IMR-90 (cell line): ENCODE results near the gene AIFM2. TPM values are rescaled to one million over a fixed set of nuclear protein-coding genes. Genes with fewer than 3 reads are reported as not detected.
"Not testable (repeated sequence)": the region's sequence is repeated elsewhere in the genome, so short reads cannot be mapped to it uniquely, and the experiment has no call there.

ENCODE experiments used
- ATAC-seq: fragments of 200-7000 bp; cut with Tn5 transposase; 2 replicates; pipeline ENCODE4 v1.9.1; 2020; ENCODE audit warnings: low read depth, mild to moderate bottlenecking, moderate library complexity
- BruUV-seq: library from RNA; stranded (reverse); fragments of 400-500 nt; replicated peaks from 2 replicates; lab custom pipeline; 2021; lab: Mats Ljungman, UMichigan
- CTCF ChIA-PET: fragments of 300-600 bp; formaldehyde crosslinking; extraction: SDS; loops from one replicate; lab custom pipeline; 2021; ENCODE audit warnings: antibody characterized with exemption; lab: Yijun Ruan, JAX
- POLR2A ChIA-PET: fragments of 300-600 bp; sonication (Branson Sonifier 250); formaldehyde crosslinking; loops from one replicate; lab custom pipeline; 2022; ENCODE audit warnings: antibody characterized with exemption; ENCODE audit not compliant: unreplicated experiment; lab: Charles Lee
- DNase-seq: peaks from one replicate; pipeline ENCODE4 v3.0.0; 2013
- H2AFZ ChIP-seq: replicated peaks from 2 replicates; pipeline ENCODE3; 2013; ENCODE audit warnings: low read length, mild to moderate bottlenecking; ENCODE audit not compliant: poor library complexity
- H2AK5ac ChIP-seq: 2 replicates; pipeline ENCODE4 v1.6.1; 2013; ENCODE audit warnings: low read depth, low read length, inconsistent platforms
- H2AK9ac ChIP-seq: replicated peaks from 2 replicates; pipeline ENCODE3; 2013; ENCODE audit warnings: mild to moderate bottlenecking, low read depth, low read length, moderate library complexity; ENCODE audit not compliant: poor library complexity
- H2BK120ac ChIP-seq: 2 replicates; pipeline ENCODE4 v1.6.1; 2013; ENCODE audit warnings: low read depth, low read length, inconsistent platforms
- H2BK15ac ChIP-seq: 3 replicates; pipeline ENCODE4 v1.6.1; 2013; ENCODE audit warnings: low read depth, low read length, inconsistent platforms
- H2BK20ac ChIP-seq: 2 replicates; pipeline ENCODE4 v1.6.1; 2013; ENCODE audit warnings: low read depth, mild to moderate bottlenecking, inconsistent platforms, low read length, moderate library complexity
- H2BK5ac ChIP-seq: 2 replicates; pipeline ENCODE4 v1.6.1; 2013; ENCODE audit warnings: mild to moderate bottlenecking, low read depth, low read length, inconsistent platforms; ENCODE audit not compliant: poor library complexity, severe bottlenecking
- H3K14ac ChIP-seq: replicated peaks from 2 replicates; pipeline ENCODE4 v1.6.1; 2013; ENCODE audit warnings: low read depth, low read length, inconsistent platforms
- H3K18ac ChIP-seq: 2 replicates; pipeline ENCODE4 v1.6.1; 2013; ENCODE audit warnings: low read depth, low read length, control low read depth
- H3K23ac ChIP-seq: 2 replicates; pipeline ENCODE4 v1.6.1; 2013; ENCODE audit warnings: low read depth, low read length, inconsistent platforms
- H3K27ac ChIP-seq: 2 replicates; pipeline ENCODE4 v1.5.1; 2013; ENCODE audit warnings: mild to moderate bottlenecking, control low read depth, low read length; ENCODE audit not compliant: insufficient read depth
- H3K27me3 ChIP-seq: 2 replicates; pipeline ENCODE4 v1.6.1; 2013; ENCODE audit warnings: low read length; ENCODE audit not compliant: control insufficient read depth, insufficient read depth
- H3K36me3 ChIP-seq: 2 replicates; pipeline ENCODE4 v1.6.1; 2013; ENCODE audit warnings: low read length, mixed read lengths; ENCODE audit not compliant: control insufficient read depth, insufficient read depth
- H3K4ac ChIP-seq: 2 replicates; pipeline ENCODE4 v1.6.1; 2013; ENCODE audit warnings: low read depth, low read length, inconsistent platforms
- H3K4me1 ChIP-seq: 2 replicates; pipeline ENCODE4 v1.6.1; 2013; ENCODE audit warnings: low read length, mixed read lengths; ENCODE audit not compliant: control insufficient read depth, insufficient read depth
- H3K4me2 ChIP-seq: 2 replicates; pipeline ENCODE4 v1.6.1; 2013; ENCODE audit warnings: low read depth, mild to moderate bottlenecking, control low read depth, low read length, moderate library complexity
- H3K4me3 ChIP-seq: 2 replicates; pipeline ENCODE4 v1.5.1; 2013; ENCODE audit warnings: low read depth, mild to moderate bottlenecking, control low read depth, low read length, moderate library complexity; ENCODE audit not compliant: insufficient read depth
- H3K56ac ChIP-seq: 2 replicates; pipeline ENCODE4 v1.6.1; 2013; ENCODE audit warnings: low read length, inconsistent platforms; ENCODE audit not compliant: insufficient read depth; ENCODE audit errors: extremely low read depth
- H3K79me1 ChIP-seq, 2 experiments: 2 replicates each; pipeline ENCODE4 v1.6.1; 2013; ENCODE audit warnings: low read length in 2 of 2, inconsistent platforms in 1 of 2, low read depth in 1 of 2
- H3K9ac ChIP-seq: 2 replicates; pipeline ENCODE4 v1.6.1; 2013; ENCODE audit warnings: low read depth, low read length, control low read depth
- H3K9me1 ChIP-seq: 2 replicates; pipeline ENCODE4 v1.6.1; 2013; ENCODE audit warnings: low read length, inconsistent platforms; ENCODE audit not compliant: insufficient read depth
- H3K9me3 ChIP-seq: 2 replicates; pipeline ENCODE4 v1.6.1; 2013; ENCODE audit warnings: low read length; ENCODE audit not compliant: control insufficient read depth, insufficient read depth
- H4K20me1 ChIP-seq: 2 replicates; pipeline ENCODE4 v1.6.1; 2013; ENCODE audit warnings: low read length, inconsistent platforms; ENCODE audit not compliant: insufficient read depth
- H4K5ac ChIP-seq: 2 replicates; pipeline ENCODE4 v1.6.1; 2013; ENCODE audit warnings: mild to moderate bottlenecking, low read depth, low read length, control low read depth
- H4K8ac ChIP-seq, 2 experiments: 2 replicates each; pipeline ENCODE4 v1.6.1; 2013; ENCODE audit warnings: low read depth in 2 of 2, low read length in 2 of 2, control low read depth in 1 of 2, inconsistent platforms in 1 of 2
- H4K91ac ChIP-seq: 2 replicates; pipeline ENCODE4 v1.6.1; 2013; ENCODE audit warnings: low read depth, low read length, inconsistent platforms; ENCODE audit not compliant: insufficient read depth
- WGBS, 2 experiments: methylation state at CpG; one replicate each; pipeline versions ENCODE4 v1.1.5 to v1.1.7; 2013; ENCODE audit warnings: missing lambda C conversion rate in 2 of 2; ENCODE audit not compliant: insufficient read length in 1 of 2; ENCODE audit errors: extremely low coverage in 2 of 2; 5-methylcytosine and 5-hydroxymethylcytosine counted together
- dilution Hi-C: fragments of 300-500 bp; cut with HindIII; formaldehyde crosslinking; loops from one replicate; pipeline ENCODE4 v1.14.3; 2018; ENCODE audit warnings: low sequenced_read_pairs; ENCODE audit not compliant: unreplicated experiment
- in situ Hi-C: fragments of 300-500 bp; cut with MboI; formaldehyde crosslinking; loops from 3 replicates; pipeline ENCODE4 v1.14.3; 2019; ENCODE audit warnings: low sequenced_read_pairs, inconsistent platforms, mixed read lengths
- intact Hi-C: fragments of 100-400 bp; cut with micrococcal nuclease; formaldehyde crosslinking; loops from 2 replicates; pipeline ENCODE4 v1.10.0; 2022
- polyA plus RNA-seq, 3 experiments: library from polyadenylated mRNA; depleted of rRNA; stranded (reverse); fragments of >200 nt; gene quantifications; 2 replicates each; pipeline ENCODE4 v1.2.3, GENCODE V29; 2012; ENCODE audit warnings: low replicate concordance in 1 of 3
- total RNA-seq: library from RNA; depleted of rRNA; stranded (reverse); fragments of >200 nt; gene quantifications from 2 replicates; pipeline ENCODE4 v1.2.3, GENCODE V29; 2012

AIFM2 gene
- total and polyA plus RNA-seq, 2 of the 4 experiments (the other 2 are of a cell fraction): 2.0 to 4.6 TPM

- POLR2A ChIA-PET, DNase-seq, H4K91ac ChIP-seq, H2BK15ac ChIP-seq, BruUV-seq, H3K36me3 ChIP-seq, dilution Hi-C loops, H4K20me1 ChIP-seq, H3K18ac ChIP-seq, intact Hi-C loops, H3K4ac ChIP-seq, H2AK9ac ChIP-seq, H4K5ac ChIP-seq, H2BK5ac ChIP-seq, H3K56ac ChIP-seq, H3K4me3 ChIP-seq, H2AFZ ChIP-seq, H2BK120ac ChIP-seq, H3K4me2 ChIP-seq, H3K23ac ChIP-seq, H3K27ac ChIP-seq, H3K9ac ChIP-seq, H3K14ac ChIP-seq, H3K9me1 ChIP-seq, ATAC-seq, H3K9me3 ChIP-seq, in situ Hi-C loops, H3K4me1 ChIP-seq, H2BK20ac ChIP-seq, H3K27me3 ChIP-seq, H2AK5ac ChIP-seq, H3K79me1 ChIP-seq, CTCF ChIA-PET, H4K8ac ChIP-seq: not testable (repeated sequence)
- WGBS, 2 experiments: no CpG with 5 or more reads among the region's 8 CpGs
Measured at GRCh38 chr10:70179209-70179608, 46.6 kb upstream of the AIFM2 start.
